HG03521 (cell line): ENCODE results near the gene NKD2.

ENCODE experiments used
- ATAC-seq: cut with Tn5 transposase; IDR thresholded peaks from one replicate; pipeline ENCODE4 v1.9.1; 2021; ENCODE audit warnings: mild to moderate bottlenecking, moderate library complexity; ENCODE audit not compliant: unreplicated experiment

NKD2 gene

GRCh38 chr5:1083823-1084605 lies 75.4 kb downstream of the NKD2 start:
- no peak for ATAC-seq

- ATAC-seq, result no peak
Measured at GRCh38 chr5:1085391-1085790, 76.8 kb downstream of the NKD2 start.

GRCh38 chr5:1086137-1086536 lies 77.5 kb downstream of the NKD2 start:
- no peak for ATAC-seq

GRCh38 chr5:1086871-1087270 lies 78.3 kb downstream of the NKD2 start:
- no peak for ATAC-seq

- no peak for ATAC-seq
Measured at GRCh38 chr5:1087428-1087827, 78.8 kb downstream of the NKD2 start.

GRCh38 chr5:1088031-1088430 lies 79.4 kb downstream of the NKD2 start:
- ATAC-seq, result no peak
